ENCODE results near the gene PTGES2.

GRCh38 chr9:128142061-128142460 lies 14.5 kb upstream of the PTGES2 start:
- TF ChIP-seq CTCF (IDR thresholded peaks at IDR 0.05; ENCODE audit: insufficient read depth, low read depth, low read length) (no peak), EZH2 (IDR thresholded peaks at IDR 0.05; ENCODE audit: insufficient read depth, low read length) (no peak)
